C4-2B (cell line): ENCODE measurements around the gene LMNTD2.

ENCODE experiments used
- H3K27ac ChIP-seq: fragments of 450-650 bp; 2 replicates; pipeline ENCODE4 v1.5.1; 2017
- CTCF ChIP-seq: fragments of 450-650 bp; conservative IDR thresholded peaks from 2 replicates; pipeline ENCODE4 v1.5.1; 2017; ENCODE audit warnings: mild to moderate bottlenecking
- ZFX ChIP-seq: fragments of 450-650 bp; IDR thresholded peaks from 2 replicates; pipeline ENCODE4 v1.6.1; 2017

The LMNTD2 gene

GRCh38 chr11:507727-508515 is 52.6 kb downstream of the LMNTD2 start:
- no peak; the same call in 1 of the 2 replicates for TF ChIP-seq ZFX
- TF ChIP-seq CTCF = no peak
- peak overlapping the region; percentile 98 for H3K27ac ChIP-seq

GRCh38 chr11:506995-507726 is 53.4 kb downstream of the LMNTD2 start, which contains the start of gene RNH1:
TSS of gene RNH1 (minus strand) at chr11:507242. CDS start at chr11:502162, 5,080 bp downstream.
- no peak for TF ChIP-seq ZFX
- TF ChIP-seq CTCF = no peak
- peak within 1 kb of the TSS; percentile 98 for H3K27ac ChIP-seq

DNA sequence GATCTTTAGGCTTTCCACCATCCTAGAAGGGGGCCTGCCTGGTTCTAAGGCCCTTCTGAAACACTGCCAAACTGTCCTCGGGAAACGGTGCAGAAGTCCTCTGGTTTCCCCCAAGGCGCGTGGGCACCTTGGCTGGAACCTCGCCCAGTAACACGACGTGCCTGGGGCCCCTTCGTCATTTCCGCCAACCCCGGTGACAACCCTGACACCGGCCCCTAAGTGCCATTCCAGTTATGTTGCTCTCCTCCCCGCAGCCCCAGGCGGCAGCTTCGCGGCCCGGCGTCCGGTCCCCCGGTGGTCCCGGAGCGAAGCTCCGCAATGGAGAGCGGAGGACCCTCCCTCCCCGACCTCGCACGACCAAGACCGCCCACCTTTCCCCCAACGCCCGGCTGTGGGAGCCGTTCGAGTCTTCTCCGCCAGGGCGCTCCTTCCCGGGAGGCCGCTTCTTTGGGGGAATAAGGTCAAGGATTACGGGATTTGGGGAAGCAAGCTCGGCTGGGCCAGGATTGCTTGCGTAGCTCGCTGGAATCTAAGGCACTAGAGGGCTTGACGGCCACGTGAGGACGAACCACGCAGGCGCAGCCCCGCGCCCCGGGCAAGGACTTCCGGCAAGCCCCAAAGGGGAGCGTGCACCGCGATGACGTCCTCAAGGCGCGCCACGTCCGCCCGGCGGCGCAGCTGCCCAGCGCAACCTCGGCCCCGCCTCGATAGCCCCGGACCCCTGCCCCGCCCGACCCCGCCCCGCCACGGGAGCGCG is 54.1 kb downstream of the LMNTD2 start:
- no peak for TF ChIP-seq ZFX
- TF ChIP-seq CTCF = no peak
- peak overlapping the region; percentile 98 for H3K27ac ChIP-seq

- TF ChIP-seq CTCF (no peak), ZFX (no peak)
- no peak overlapping the region; the same call in 1 of the 2 replicates for H3K27ac ChIP-seq
Observed at GRCh38 chr11:504994-505344, 55.6 kb downstream of the LMNTD2 start.
